ENCODE measurements around the gene TMEM266.

TMEM266 gene

GRCh38 chr15:76236350-76236749, 176.6 kb downstream of the TMEM266 start:
- H3K4me1 ChIP-seq (ENCODE audit: control insufficient read depth in 1 of 2, insufficient read depth in 2 of 2, low read length in 2 of 2): no peaks in the 10 kb centered on the region

GRCh38 chr15:76239786-76240185, 180.0 kb downstream of the TMEM266 start:
- H3K4me1 ChIP-seq (ENCODE audit: control insufficient read depth in 1 of 2, insufficient read depth in 2 of 2, low read length in 2 of 2): no peaks in the 10 kb centered on the region
- no peaks in the 10 kb centered on the region for H3K27me3 ChIP-seq (ENCODE audit: low read depth, low read length)
- H3K9me3 ChIP-seq (ENCODE audit: control insufficient read depth in 1 of 2, low read length in 2 of 2): no peaks in the 10 kb centered on the region
- no peak overlapping the region for H3K27ac ChIP-seq (ENCODE audit: low read length)
- H3K4me3 ChIP-seq (ENCODE audit: low read depth in 1 of 2, low read length in 2 of 2): no peak overlapping the region
- H3K36me3 ChIP-seq (ENCODE audit: control insufficient read depth in 1 of 2, insufficient read depth in 2 of 2, low read length in 2 of 2): peaks cover 0 to 6% of the 10 kb centered on the region in 2 donors

More at GRCh38 chr15:76236350-76236749, 176.6 kb downstream of the TMEM266 start:
- H3K27me3 ChIP-seq (ENCODE audit: low read depth, low read length): no peaks in the 10 kb centered on the region
- H3K9me3 ChIP-seq (ENCODE audit: control insufficient read depth in 1 of 2, low read length in 2 of 2): no peaks in the 10 kb centered on the region
- no peak overlapping the region for H3K4me3 ChIP-seq (ENCODE audit: low read depth in 1 of 2, low read length in 2 of 2)
- H3K36me3 ChIP-seq (ENCODE audit: control insufficient read depth in 1 of 2, insufficient read depth in 2 of 2, low read length in 2 of 2): no peaks in the 10 kb centered on the region
- H3K27ac ChIP-seq (ENCODE audit: low read length): no peak overlapping the region

- H3K9me3 ChIP-seq (ENCODE audit: control insufficient read depth in 1 of 2, low read length in 2 of 2): no peaks in the 10 kb centered on the region
- no peaks in the 10 kb centered on the region for H3K4me1 ChIP-seq (ENCODE audit: control insufficient read depth in 1 of 2, insufficient read depth in 2 of 2, low read length in 2 of 2)
- H3K27ac ChIP-seq (ENCODE audit: low read length): no peak overlapping the region
- no peaks in the 10 kb centered on the region for H3K27me3 ChIP-seq (ENCODE audit: low read depth, low read length)
- peaks cover 4 to 6% of the 10 kb centered on the region in 2 donors for H3K36me3 ChIP-seq (ENCODE audit: control insufficient read depth in 1 of 2, insufficient read depth in 2 of 2, low read length in 2 of 2)
- H3K4me3 ChIP-seq (ENCODE audit: low read depth in 1 of 2, low read length in 2 of 2): no peak overlapping the region
These were observed 185.4 kb downstream of the TMEM266 start for GRCh38 chr15:76245072-76245610.

GRCh38 chr15:76251717-76252116, 191.9 kb downstream of the TMEM266 start:
- Histone ChIP-seq H3K27me3 (ENCODE audit: low read depth, low read length) (no peaks in the 10 kb centered on the region), H3K36me3 (ENCODE audit: control insufficient read depth in 1 of 2, insufficient read depth in 2 of 2, low read length in 2 of 2) (peaks cover 4 to 8% of the 10 kb centered on the region in 2 donors), H3K27ac (ENCODE audit: low read length) (no peak overlapping the region), H3K9me3 (ENCODE audit: control insufficient read depth in 1 of 2, low read length in 2 of 2) (peaks cover 0 to 5% of the 10 kb centered on the region in 2 donors), H3K4me3 (ENCODE audit: low read depth in 1 of 2, low read length in 2 of 2) (no peak overlapping the region), H3K4me1 (ENCODE audit: control insufficient read depth in 1 of 2, insufficient read depth in 2 of 2, low read length in 2 of 2) (no peaks in the 10 kb centered on the region)

- peaks cover 4 to 14% of the 10 kb centered on the region in 2 donors for H3K36me3 ChIP-seq (ENCODE audit: control insufficient read depth in 1 of 2, insufficient read depth in 2 of 2, low read length in 2 of 2)
- H3K27me3 ChIP-seq (ENCODE audit: low read depth, low read length): no peaks in the 10 kb centered on the region
- no peak overlapping the region for H3K4me3 ChIP-seq (ENCODE audit: low read depth in 1 of 2, low read length in 2 of 2)
- H3K27ac ChIP-seq (ENCODE audit: low read length): no peak overlapping the region
- H3K4me1 ChIP-seq (ENCODE audit: control insufficient read depth in 1 of 2, insufficient read depth in 2 of 2, low read length in 2 of 2): no peaks in the 10 kb centered on the region
- H3K9me3 ChIP-seq (ENCODE audit: control insufficient read depth in 1 of 2, low read length in 2 of 2): peaks cover 0 to 5% of the 10 kb centered on the region in 2 donors
These were observed 192.5 kb downstream of the TMEM266 start for GRCh38 chr15:76252249-76252648.

- H3K27ac ChIP-seq (ENCODE audit: low read length): no peak overlapping the region
- no peak overlapping the region for H3K4me3 ChIP-seq (ENCODE audit: low read depth in 1 of 2, low read length in 2 of 2)
- peaks cover 0 to 5% of the 10 kb centered on the region in 2 donors for H3K9me3 ChIP-seq (ENCODE audit: control insufficient read depth in 1 of 2, low read length in 2 of 2)
- no peaks in the 10 kb centered on the region for H3K27me3 ChIP-seq (ENCODE audit: low read depth, low read length)
- no peaks in the 10 kb centered on the region for H3K4me1 ChIP-seq (ENCODE audit: control insufficient read depth in 1 of 2, insufficient read depth in 2 of 2, low read length in 2 of 2)
- peaks cover 0 to 22% of the 10 kb centered on the region in 2 donors for H3K36me3 ChIP-seq (ENCODE audit: control insufficient read depth in 1 of 2, insufficient read depth in 2 of 2, low read length in 2 of 2)
These were observed 194.1 kb downstream of the TMEM266 start for GRCh38 chr15:76253691-76254473.

Measured in muscle layer of duodenum (tissue), 2 donors.